HG02840 (cell line): ENCODE data around the gene HOXD1.

Experiments
- ATAC-seq: cut with Tn5 transposase; IDR thresholded peaks from one replicate; pipeline ENCODE4 v1.9.1; 2021; ENCODE audit warnings: mild to moderate bottlenecking, moderate library complexity, moderate number of reproducible peaks; ENCODE audit not compliant: unreplicated experiment, low FRiP score

Gene HOXD1

DNA sequence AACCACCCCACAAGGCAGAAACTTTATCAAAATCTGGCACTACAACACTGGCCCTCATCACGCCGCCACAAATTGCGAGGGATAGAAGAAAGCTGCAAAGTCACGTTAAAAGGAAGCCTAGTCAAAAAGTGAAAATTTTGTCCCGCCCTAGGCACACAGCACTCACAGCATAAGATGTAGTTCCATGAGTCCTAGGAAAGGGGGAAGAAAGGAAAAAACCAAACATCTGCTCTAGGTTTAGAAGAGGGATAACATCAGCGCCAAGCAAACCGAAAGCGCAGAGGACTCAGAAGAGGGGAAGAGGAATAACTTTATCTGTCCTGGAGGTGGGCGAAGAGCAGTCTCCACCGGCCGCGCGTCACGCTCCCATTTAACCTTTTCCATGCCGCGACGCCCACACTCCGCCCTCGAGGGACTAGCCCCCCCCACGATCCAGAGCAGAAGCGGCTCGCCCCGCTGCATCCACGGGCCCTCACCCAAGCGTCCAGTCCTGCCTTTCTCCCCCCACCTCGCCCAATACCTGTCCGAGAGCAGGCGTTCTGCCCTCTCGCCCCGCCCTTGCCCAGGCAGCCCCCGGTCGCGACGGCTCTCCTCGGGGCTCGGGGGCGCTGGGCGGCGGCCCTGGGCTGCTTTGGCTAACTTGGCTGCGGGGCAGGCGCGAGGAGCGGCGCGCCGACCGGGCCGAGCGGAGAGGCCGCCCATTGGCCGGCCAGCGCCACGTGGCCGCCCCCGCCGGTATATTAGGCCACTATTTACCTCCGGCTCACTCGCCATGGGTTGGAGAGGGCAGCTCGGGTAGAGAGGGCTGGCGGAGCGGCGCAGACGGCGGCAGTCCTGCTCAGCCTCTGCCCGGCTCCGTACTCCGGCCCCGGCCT lies at the start of gene HOXD1:
Gene HOXD1 (plus strand): TSS at position 770 of the 875 bp plus-strand sequence. CDS start 134 bp downstream, outside the sequence.
- ATAC-seq, result no peak

DNA sequence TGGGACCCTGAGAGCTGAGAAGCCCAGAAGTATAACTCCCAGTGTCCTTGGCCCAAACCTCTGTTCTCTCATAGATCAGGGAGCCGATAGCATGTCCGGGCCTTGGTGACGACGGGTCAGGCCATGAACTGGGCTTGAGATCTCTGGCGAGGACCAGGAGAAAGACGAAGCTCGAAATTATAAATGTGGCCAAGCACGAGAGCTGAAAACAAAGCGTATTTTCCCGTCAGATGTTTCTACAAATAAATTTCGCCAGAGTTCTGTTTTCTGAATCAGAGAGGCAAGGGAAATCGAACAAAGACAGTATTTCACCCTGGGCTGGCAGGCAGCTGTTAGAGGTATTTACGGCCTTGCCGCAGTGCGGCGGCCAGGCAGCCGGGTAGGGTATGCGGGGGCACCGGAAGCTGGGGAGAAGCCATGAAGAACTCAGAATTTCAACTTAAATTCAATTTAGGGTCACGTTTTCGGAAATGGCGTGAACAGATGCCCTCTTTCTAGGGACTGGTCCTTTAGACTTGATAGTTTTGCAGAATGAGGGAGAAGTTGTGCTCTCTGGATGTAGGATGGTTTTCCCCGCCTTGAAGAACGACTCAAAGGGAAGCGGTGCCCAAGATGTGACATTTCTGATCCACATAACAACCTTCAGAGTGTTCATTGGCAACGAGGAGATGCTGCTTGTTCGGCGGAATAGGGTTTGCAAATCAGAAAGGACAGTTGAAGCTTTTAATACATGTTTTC lies 49.4 kb upstream of the HOXD1 start:
- no peak for ATAC-seq

DNA sequence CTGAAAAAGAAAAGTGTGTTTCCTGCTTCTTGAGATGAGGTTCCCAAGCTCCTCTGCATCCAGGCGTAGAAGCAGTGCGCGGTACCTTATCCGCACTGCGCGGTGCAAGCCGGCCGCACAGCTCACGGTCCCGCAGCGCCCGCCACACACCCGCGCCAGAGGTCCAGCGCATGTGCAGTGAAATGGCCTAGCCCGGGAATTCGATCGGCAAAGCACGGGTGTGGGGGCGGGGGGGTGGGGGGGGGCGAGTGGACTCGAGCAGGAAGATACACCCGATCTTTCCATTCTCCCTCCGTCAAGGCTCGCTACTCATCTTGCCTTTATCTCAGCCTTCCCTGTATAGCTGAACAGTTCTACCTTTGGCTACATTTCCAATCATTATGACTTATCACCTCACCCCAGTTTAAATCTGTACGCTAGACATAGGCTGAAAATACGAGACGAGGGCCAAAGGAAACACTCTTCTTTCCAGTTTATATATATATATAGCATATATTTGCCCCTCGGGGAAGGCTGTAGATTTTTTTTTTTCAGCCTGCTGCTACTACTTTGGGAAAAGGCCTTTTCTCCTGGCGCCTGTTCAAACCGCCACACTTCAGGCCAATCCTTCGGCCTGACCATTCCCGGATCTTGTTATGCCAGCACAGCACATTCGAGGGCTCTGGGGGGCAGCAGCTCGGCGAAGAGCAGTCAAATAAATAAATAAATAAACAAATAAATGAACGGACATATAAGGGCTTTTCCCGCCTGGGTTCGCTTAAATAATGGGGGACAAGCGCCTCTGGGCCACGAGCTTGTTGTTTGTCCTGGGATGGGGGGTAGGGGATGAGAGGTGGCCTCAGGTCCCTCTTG lies 48.6 kb upstream of the HOXD1 start:
- no peak for ATAC-seq

DNA sequence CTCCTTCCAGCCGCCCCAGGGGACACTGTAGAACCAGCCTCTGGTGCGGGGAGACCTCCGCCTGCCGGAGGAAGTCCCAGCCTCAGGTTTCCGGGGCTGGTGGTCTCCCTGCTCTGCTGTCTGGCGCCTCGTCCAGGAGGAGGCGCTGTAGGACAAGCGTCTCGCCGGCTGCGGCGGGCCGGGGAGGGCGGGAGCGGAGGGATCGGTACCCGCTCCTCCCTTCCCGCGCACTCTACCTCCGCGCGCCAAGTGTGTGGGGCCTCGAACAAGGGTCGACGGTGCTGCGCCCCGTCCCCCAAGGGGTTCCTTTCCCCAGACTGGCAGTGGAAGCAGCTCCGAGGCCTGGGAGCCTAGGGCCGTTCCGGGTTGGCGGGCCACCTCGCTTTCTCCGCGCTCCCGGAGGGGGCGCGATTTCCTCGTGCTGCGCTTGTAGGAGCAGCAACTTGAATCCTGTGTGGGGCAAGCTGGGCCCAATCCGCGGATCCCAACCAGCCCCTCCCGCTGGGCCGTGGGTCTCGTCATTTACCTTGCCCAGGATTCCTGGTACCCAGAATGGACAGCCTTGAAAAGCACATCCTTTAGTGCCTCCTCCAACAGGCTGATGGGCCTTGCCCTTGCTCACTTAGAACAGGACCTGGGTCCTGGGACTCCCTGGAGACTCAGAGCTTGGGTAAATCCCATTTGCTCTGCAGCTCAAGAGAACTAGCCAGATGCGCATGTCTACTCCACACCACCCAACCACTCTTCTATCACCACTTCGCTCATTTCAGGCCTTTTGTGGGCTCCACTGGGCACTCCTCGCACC lies 47.8 kb upstream of the HOXD1 start:
- no peak for ATAC-seq

DNA sequence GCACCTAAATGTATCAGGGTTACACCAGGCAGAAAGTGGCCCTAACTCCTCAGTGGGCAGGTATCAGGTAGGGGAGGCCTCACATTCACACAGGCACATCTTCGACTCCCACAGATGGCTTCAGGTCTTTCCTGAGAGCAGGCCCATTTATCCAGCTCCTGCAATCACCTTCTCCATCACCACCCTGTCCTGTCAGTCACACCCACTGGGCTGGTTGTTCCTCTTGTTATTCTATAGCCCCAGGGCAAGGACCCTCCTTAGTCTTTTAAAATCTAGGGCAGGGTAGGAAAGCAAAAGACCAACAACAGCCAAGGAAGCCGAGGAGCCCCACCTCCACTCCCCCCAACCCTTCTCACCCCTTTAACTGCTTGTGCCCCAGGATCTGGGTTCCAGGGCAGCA lies 46.2 kb upstream of the HOXD1 start:
- ATAC-seq, result no peak

DNA sequence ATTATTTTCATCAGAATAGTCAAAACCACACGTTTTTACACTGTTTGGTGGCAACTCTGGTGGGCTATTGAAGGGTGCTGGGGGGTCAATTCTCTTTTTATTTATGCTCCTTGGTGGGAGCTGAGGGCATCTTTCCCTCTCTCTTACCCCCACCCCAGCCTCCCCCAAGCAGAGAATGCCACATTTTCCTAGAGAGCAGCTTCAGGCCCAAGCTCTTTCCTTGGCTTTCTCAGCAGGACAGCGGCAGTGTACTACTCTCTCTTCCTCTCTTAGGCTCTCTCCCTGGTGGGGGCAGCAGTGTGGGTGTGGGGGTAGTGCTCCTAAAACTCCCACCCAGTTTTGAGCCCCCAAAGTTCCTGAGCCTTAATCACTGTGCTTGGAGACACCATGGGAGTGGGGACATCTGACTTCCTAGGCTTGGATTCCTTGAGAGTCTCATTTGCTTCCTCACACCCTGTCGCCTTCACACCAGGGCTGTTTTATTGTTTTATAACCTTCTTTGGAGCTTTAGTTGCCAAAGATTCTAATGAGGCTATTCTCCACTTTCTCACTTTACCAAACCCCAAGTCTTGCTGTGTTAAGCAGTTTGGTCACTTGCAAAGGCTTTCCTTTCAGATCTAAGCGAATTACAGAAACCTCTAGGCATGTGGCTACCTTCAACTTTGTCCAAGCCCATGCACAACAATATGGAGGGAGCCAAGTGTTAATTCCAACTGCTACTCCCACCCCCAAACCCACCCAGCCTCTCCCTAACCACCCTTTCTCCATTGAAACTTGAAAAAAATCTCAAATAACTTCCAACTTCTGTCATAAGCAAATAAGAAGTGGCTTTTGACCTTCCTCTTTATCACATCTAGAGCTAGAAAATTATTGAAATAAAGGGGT lies 43.1 kb upstream of the HOXD1 start:
- ATAC-seq, result no peak

DNA sequence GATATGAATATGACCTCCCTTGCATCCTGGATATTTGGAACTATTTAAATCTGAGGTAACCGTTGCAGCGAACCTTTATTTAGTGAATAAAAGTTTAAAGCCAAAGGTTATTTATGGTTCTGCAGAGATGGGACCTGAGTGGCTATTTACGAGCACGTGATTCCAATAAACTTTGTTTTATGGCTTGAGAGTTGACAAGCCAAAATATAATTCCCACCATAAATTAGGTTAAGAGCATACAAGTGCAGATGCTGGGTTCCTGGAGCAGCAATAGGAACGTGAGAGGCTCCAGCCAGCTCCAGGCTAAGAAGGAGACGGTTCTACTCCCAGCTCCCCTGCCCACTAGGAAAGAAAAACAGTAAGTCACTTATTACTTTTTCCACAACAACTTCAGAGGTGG lies 42.4 kb upstream of the HOXD1 start:
- no peak for ATAC-seq

DNA sequence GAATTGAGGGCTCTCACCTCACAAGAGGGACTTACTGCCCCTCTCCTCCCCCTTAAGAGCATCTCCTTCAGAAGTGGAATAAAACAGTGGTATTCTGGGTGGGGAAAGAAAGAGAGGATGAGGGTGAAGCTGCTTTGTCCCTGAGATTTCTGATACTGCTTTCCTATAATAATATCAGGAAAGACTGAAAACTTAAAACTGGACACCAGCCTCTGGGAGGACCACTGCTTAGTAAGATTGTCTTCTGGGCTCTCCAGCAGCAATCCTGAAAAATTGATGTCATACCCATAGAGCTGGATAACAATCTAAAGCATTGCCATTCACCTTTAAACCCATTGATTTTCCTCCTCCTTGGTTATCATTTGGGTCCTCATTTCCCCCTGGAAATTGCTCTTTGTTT lies 41.8 kb upstream of the HOXD1 start:
- ATAC-seq, result no peak

DNA sequence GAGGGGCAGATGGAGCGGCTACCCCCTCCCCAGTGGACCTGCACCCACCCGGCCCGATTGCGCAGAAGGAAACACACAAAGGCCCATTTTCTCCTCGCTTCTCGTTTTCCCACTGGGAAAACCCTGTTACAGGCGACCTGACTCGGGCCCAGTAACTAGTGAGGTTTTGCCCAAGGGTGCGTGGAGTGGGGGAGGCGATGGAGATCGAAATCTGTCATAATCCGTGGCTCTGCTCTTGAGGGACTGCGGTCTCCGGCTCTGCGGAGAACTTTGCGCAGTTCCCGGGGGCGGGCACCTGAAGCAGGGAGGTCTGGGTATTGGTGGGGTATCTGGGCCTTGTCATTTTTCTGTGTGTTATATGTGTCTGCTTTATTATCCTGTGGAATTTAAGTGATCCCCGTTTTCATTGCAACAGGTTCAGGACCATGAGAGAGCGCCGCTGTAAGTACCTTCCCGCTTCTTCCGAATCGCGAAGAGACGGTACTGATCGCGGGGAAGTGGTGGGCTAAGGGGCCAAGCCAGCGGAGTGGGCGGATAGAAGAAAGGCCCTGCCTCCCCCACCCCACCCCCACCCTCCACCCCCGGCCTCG lies 41.2 kb upstream of the HOXD1 start:
- no peak for ATAC-seq

DNA sequence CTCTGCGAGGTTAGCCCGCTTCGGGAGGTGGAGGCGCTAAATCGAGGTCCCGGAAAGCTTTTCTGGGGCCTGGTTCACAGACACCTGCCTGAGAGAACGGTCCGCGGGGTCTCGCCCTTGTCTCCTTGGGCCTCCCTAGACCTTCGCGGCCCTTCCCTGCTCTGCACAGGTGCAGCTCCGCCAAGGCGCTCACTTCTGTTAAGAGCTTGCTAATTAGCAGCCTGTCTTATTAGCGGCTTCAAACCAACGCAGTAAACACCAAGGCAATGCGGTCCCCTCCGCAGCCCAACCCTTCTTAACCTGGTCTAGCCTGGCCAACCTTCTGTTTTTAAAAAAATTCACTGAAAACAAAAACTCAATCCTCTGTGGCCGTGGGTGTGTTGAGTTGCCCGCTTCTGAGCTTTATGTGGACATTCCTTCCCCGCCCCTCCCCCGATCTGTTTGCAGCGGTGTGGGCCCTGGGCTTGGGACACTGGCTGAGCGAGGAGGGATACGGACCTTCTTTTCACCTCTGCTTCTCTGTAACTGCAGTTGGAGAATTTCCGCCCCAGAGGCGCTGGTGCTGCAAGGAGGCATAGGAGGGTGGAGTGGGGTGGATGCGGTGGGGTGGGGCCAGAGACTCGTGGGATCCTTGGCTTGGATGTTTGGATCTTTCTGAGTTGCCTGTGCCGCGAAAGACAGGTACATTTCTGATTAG lies 40.5 kb upstream of the HOXD1 start:
- no peak for ATAC-seq

DNA sequence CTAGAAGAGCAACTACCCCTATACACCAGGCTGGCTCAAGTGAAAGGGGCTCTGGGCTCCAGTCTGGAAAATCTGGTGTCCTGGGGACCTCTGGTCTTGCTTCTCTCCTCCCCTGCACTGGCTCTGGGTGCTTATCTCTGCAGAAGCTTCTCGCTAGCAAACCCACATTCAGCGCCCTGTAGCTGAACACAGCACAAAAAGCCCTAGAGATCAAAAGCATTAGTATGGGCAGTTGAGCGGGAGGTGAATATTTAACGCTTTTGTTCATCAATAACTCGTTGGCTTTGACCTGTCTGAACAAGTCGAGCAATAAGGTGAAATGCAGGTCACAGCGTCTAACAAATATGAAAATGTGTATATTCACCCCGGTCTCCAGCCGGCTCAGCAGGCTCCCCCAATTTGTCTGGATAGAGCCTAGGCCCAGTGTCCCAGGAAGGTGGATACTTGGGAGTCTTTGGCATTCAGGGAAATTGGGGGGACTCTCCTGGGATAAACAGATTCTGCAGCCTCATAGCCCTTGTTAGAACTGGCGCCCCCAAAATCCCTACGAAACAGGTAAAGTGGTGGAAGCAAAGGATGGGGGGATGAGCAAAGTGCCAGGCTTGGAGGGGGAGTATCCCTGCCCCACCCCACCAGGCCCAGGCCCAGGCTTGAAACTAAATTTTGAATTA lies 39.6 kb upstream of the HOXD1 start:
- ATAC-seq, result no peak

DNA sequence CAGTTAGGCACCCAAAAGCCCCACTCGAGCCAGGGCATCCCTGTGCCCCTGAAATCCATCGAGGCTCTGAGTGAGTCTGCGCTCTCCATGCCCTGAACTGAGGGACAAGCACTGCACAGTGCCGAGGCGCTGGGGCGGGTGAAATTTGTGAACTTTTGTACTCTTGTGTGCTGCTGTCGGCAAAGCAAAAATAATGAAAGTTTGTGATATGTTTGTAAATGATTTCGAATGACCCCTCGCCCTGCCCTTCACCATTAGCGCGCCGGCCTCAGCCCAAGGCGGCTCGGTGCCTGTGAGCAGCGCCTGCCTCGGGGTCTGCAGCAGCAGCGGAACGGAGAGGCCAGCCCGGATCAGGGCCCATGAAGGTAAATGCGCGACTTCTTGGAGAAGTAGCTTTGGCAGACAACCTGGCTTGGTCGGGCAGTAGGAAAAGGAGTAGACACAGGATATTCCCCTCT lies 39.0 kb upstream of the HOXD1 start:
- ATAC-seq, result no peak

DNA sequence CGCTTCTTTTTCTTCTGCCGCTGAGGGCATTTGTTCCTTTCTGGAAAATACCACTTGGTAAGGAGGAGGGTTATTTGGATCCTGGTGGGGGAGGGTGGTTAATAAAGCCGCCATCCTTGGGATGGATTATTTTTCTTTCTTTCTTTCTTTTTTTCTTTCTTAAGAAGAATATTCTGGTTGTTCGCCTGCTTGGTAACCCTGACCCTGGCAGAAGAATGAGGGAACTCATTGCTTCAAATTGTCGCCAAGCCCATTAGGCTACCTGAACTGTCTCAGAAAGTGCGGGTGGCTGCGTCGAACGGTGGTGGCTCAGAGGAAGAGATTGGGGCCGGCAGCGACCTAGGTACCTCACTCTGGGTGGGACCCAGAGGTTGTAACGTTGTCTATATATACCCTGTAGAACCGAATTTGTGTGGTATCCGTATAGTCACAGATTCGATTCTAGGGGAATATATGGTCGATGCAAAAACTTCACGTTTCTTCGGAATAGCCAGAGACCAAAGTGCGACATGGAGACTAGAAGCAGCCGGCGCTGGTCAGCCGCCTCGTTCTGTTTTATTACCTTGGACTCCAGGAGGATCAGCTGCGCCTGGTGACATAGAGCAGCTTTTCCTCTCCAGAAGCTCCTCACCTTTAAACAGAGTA lies 38.4 kb upstream of the HOXD1 start:
- ATAC-seq, result no peak

DNA sequence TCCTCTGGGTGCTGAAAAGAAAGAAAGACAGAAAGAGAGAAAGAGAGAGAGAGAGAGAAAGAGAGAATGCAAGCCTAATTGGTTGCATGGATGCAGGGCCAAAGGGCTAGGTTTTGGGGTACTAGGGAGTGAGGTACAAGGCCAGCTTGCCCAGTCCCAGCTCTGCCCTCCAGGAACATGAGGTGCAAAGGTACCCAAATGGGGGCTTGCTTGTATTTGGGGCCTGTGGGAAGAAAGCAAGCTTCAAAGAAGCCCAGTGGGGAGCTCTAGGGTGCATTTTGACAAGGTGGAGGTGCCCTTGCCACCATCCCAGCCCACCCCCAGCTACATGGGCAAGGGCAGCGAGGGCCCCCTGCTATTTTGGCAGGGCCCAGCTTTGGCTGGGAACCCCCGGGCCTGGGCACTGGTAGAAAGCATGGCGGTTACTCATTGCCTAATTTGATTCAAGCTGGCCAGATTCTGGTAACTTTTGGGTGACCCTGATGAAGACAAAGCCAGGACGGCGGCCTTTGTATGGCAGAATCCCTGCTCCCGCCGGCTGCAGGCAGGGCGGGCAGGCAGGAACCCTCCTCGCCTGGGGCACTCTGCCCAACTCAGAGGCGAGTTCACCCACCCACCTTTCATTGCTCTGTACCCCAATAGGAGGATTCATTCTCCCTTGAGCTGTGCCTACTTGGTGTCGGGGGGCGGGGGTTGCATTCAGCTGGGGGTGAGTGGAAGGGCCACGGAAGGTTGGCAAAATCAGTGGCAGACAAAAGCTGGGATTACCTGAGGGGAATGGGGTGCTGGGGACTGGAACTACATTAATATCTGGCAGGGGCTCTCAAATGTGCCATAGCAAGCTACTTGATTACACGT lies 37.7 kb upstream of the HOXD1 start:
- ATAC-seq, result no peak

DNA sequence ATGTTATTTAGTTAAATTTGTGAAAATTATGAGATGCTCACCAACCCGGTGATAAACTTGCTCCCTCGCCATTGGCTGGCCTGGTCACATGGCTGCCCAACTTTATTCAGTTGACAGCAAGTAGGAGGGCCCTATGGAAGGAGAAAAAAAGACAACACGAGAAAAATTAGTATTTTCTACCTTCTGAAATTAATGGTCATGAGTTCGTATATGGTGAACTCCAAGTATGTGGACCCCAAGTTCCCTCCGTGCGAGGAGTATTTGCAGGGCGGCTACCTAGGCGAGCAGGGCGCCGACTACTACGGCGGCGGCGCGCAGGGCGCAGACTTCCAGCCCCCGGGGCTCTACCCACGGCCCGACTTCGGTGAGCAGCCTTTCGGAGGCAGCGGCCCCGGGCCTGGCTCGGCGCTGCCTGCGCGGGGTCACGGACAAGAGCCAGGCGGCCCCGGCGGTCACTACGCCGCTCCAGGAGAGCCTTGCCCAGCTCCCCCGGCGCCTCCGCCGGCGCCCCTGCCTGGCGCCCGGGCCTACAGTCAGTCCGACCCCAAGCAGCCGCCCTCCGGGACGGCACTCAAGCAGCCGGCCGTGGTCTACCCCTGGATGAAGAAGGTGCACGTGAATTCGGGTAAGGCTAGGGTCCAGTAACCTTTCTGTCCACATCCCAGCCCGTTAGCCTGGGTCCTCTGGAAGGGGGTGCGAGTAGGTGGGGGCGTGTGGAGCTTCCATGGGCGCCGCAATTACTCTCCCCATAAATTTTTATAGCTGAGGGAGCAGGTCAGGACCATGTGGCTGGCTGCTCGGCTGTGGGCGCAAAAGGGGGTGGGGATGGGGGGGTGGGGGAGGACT lies 36.8 kb upstream of the HOXD1 start, which contains the start of gene HOXD4:
Gene HOXD4 (plus strand): TSS at position 109 of the 846 bp plus-strand sequence. CDS start 84 bp downstream, at position 193.
- no peak for ATAC-seq
